Measurements from ENCODE around the gene ZNF705A.
"Not testable (repeated sequence)": the region's sequence is repeated elsewhere in the genome, so short reads cannot be mapped to it uniquely, and the experiment has no call there.

Gene ZNF705A

DNA sequence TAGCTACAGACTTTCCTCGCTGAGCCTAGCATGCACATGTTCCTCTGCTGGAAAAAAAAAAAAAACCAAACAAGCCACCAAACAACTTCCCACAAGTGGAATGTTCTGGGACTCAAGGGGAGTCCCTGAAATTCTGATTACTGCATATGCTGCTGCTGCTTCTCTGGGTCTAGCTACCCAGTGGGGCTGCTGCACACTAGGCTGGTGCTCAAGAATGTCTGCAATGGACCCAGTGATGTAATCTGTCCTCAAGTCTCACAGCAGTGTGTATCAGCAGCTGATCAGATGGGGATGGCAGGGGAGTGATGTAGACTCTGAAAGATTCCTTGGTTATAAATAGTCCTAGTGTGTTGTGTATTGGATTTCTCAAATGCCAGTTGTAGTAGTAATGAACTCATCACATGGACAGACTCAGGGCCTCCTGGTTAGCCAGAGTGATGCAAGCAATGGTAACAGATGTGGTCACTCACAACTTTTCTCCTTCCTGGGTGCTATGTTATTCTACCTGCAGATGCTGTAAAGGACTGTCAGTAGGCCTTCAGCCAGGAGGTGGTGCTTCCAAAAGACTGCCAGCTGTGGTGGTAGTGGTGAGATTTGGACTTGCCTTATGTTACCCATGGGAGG, 41.0 kb downstream of the ZNF705A start:
- H3K36me3 ChIP-seq (ENCODE audit: insufficient read depth, low read depth, low read length); H3K27me3 ChIP-seq (ENCODE audit: insufficient read depth, low read length); H3K4me3 ChIP-seq (ENCODE audit: low read length); H3K9me3 ChIP-seq (ENCODE audit: insufficient read depth, low read depth, low read length); H3K4me1 ChIP-seq (ENCODE audit: insufficient read depth, low read length); H3K9ac ChIP-seq (ENCODE audit: low read depth, low read length); H3K27ac ChIP-seq (ENCODE audit: low read length): not testable (repeated sequence)

DNA sequence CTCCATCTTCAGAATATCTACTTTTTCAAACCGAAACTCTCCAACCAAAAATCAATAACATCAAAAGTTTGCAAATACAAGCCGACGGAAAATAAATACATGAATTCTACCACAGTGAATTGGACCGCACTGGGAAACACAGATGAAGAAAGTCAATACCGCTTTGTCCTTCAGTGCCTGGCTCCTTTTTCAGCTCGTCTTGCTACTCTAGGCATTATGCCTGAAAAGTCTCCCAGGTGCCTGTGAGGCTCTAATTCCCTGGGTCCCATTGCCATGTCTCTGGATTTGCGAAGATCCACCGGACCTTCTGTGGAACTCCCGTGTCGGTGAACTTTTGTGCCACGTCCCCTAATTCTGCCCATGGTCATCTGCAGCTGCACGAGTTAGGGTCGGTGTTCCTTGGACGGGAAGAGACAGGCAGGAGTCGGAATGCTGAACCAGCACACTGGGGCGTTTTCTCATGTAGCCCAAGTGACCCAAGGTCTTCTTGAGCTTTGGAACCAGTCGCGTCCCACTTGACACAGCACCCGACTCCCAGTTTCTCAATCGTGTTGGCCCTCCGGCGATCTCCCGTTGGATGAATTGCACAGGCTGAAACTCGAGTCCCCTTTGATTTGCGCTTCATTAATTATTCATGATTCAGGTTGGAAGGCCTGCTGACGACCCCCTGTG, 62.0 kb downstream of the ZNF705A start:
- H3K36me3 ChIP-seq (ENCODE audit: insufficient read depth, low read depth, low read length); H3K27me3 ChIP-seq (ENCODE audit: insufficient read depth, low read length); H3K4me3 ChIP-seq (ENCODE audit: low read length); H3K9ac ChIP-seq (ENCODE audit: low read depth, low read length); H3K4me1 ChIP-seq (ENCODE audit: insufficient read depth, low read length); H3K9me3 ChIP-seq (ENCODE audit: insufficient read depth, low read depth, low read length); H3K27ac ChIP-seq (ENCODE audit: low read length): not testable (repeated sequence)

DNA sequence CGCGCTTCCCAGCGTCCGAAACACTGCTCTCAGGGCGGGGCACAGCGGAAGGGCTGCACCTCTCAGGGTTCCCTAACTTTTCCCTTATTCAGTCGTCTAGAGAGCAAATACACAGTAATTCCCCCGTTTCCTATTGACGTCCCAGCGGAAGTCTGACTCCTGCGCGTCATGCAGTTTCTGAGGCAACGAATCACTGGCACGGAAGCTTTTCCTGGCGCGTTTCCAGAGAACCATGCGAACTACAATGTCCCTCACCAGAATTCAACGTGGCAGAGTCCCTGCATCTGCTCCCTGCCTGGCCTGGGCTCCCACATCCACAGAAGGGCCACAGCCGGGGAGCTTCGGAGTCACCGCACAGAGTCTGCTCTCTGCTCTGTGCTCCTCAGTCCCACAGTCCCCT, 64.6 kb downstream of the ZNF705A start:
- not testable (repeated sequence) for H3K4me3 ChIP-seq (ENCODE audit: low read length); H3K27ac ChIP-seq (ENCODE audit: low read length); H3K4me1 ChIP-seq (ENCODE audit: insufficient read depth, low read length); H3K36me3 ChIP-seq (ENCODE audit: insufficient read depth, low read depth, low read length); H3K9ac ChIP-seq (ENCODE audit: low read depth, low read length); H3K9me3 ChIP-seq (ENCODE audit: insufficient read depth, low read depth, low read length); H3K27me3 ChIP-seq (ENCODE audit: insufficient read depth, low read length)

DNA sequence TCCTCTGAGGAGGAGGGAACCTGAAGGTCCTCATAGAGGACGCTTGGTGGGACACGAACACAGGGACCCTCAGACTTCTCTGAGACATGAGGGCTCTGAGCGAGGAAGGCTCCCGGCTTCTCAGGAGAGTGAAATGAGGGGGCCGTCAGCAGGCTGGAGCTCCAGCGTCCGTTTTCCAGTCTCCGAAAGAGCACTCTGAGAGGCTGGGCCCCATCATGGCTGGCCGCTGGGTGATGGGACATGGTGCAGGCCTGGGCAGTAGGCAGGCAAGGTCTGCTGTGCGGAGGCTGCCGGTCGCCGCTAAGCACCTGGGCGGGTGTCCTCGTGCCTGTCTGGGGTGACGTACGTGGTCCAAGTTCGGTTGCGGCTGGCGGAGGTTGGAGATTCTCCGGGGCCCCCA, 65.0 kb downstream of the ZNF705A start:
- H3K9me3 ChIP-seq (ENCODE audit: insufficient read depth, low read depth, low read length); H3K27ac ChIP-seq (ENCODE audit: low read length); H3K36me3 ChIP-seq (ENCODE audit: insufficient read depth, low read depth, low read length); H3K9ac ChIP-seq (ENCODE audit: low read depth, low read length); H3K27me3 ChIP-seq (ENCODE audit: insufficient read depth, low read length); H3K4me1 ChIP-seq (ENCODE audit: insufficient read depth, low read length); H3K4me3 ChIP-seq (ENCODE audit: low read length): not testable (repeated sequence)

DNA sequence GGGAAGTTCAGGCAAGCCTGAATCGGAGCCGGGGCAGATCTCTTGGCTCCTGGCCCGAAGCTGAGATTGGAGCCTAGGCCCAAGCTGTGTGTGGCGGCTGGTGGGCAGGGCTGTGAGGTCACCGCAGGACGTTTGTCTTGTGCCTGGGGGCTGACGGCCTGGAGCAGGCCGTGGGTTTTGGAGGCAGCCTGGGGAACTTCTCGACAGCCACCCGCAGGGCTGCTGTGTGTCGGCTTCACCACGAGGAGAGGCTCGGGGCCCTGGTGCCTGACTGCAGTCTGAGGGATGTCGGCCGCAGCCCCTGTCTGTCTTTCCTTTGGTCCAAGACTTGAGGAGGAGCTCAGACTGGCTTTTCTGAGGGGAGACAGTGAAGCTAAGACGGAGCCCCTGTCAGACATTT, 65.5 kb downstream of the ZNF705A start:
- not testable (repeated sequence) for H3K27ac ChIP-seq (ENCODE audit: low read length); H3K9ac ChIP-seq (ENCODE audit: low read depth, low read length); H3K36me3 ChIP-seq (ENCODE audit: insufficient read depth, low read depth, low read length); H3K4me3 ChIP-seq (ENCODE audit: low read length); H3K27me3 ChIP-seq (ENCODE audit: insufficient read depth, low read length); H3K9me3 ChIP-seq (ENCODE audit: insufficient read depth, low read depth, low read length); H3K4me1 ChIP-seq (ENCODE audit: insufficient read depth, low read length)

DNA sequence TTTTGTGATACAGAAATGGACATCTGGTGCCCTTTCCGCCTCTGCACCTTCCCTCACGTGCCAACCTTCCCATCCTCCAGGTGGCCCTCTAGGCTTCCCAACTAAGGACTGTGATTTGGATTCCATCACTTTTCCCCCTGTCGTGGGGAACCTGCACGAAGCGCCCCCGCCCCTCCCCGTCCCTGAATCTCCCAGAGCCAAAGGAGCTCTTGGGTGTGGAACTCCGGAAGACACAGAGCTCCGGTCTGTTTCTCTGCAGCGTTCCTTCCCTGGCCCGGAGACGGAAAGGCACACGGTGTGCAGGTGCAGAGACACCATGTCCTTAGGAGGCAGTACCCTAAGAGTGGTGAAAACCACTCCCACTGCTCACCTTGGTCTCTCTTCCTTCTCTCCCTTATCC, 66.8 kb downstream of the ZNF705A start:
- H3K9me3 ChIP-seq (ENCODE audit: insufficient read depth, low read depth, low read length); H3K4me1 ChIP-seq (ENCODE audit: insufficient read depth, low read length); H3K9ac ChIP-seq (ENCODE audit: low read depth, low read length); H3K4me3 ChIP-seq (ENCODE audit: low read length); H3K27ac ChIP-seq (ENCODE audit: low read length); H3K36me3 ChIP-seq (ENCODE audit: insufficient read depth, low read depth, low read length); H3K27me3 ChIP-seq (ENCODE audit: insufficient read depth, low read length): not testable (repeated sequence)

DNA sequence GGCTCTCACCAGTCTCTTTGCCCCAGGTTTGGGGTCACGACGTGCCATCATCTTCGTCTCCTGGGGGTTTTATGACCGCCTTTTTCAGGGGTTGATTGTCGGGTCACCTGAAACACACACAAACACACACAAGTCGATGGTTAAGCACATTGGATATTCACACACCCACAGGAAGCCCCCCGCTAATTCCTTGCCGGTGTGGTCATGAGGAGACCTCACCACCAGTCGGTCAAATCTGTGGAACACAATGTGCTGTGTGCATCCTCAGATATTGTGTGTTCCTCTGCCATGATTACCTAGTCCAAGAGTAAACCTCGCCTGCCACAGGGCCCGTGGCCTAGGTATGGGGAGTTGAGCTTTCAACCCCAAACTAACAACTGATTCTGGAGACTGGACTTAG, 68.0 kb downstream of the ZNF705A start:
- not testable (repeated sequence) for H3K9ac ChIP-seq (ENCODE audit: low read depth, low read length); H3K4me3 ChIP-seq (ENCODE audit: low read length); H3K4me1 ChIP-seq (ENCODE audit: insufficient read depth, low read length); H3K9me3 ChIP-seq (ENCODE audit: insufficient read depth, low read depth, low read length); H3K36me3 ChIP-seq (ENCODE audit: insufficient read depth, low read depth, low read length); H3K27ac ChIP-seq (ENCODE audit: low read length); H3K27me3 ChIP-seq (ENCODE audit: insufficient read depth, low read length)

DNA sequence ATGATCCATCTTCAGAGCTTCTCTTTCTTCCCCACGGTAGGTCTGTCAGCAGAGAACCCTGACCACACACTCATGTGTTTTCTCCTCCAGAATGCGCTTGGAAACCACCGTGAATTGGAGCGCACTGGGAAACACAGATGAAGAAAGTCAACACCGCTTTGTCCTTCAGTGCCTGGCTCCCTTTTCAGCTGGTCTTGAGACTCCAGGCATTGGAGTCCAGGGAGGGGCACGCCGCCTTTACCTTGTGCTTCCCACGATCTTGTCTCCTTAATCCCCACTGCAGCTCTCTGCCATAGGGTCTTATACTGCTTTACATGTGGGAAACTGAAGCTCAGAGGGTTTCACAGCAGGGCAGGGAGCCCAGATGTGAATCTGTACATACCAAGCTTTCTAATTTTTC, 69.5 kb downstream of the ZNF705A start:
- Histone ChIP-seq H3K27me3 (ENCODE audit: insufficient read depth, low read length) (no peaks in the 10 kb centered on the region), H3K27ac (ENCODE audit: low read length) (no peak overlapping the region), H3K9ac (ENCODE audit: low read depth, low read length) (no peak overlapping the region), H3K9me3 (ENCODE audit: insufficient read depth, low read depth, low read length) (no peaks in the 10 kb centered on the region), H3K4me1 (ENCODE audit: insufficient read depth, low read length) (no peaks in the 10 kb centered on the region), H3K36me3 (ENCODE audit: insufficient read depth, low read depth, low read length) (no peaks in the 10 kb centered on the region), H3K4me3 (ENCODE audit: low read length) (no peak overlapping the region)

DNA sequence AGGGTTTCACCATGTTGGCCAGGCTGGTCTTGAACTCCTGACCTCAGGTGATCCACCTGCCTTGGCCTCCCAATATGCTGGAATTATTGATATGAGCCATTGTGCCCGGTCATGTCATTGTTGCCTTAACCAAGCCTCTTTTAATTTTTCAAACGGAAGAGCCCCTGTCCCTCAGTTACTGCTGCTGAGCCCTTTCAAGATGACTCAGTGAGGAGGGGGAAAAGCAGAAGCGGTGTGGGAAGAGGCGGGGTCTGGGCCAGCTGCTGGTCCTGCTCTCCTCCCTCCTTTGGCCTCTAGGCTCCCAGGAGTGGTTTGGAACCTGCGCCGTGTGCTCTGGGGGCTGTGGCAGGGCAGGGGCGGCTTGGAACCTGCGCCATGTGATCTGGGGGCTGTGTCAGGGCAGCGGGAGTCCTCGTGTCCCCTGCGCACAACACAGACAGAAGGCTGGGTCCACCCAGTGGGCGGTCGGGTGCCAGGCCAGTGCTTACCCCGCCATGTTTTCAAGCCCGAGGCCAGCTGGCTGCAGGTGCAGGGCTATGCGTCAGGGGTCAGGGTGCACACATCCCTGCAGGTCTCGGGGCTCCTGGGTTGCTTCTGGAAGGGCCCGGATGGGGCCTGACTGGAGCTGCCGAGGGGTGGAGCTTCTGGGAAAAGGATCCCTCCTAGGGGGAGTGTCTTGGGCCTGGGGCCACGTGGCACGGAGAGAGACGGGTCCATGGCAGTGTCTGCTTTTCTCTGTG, 70.3 kb downstream of the ZNF705A start, which contains the start of gene FAM90A1:
TSS of gene FAM90A1 (minus strand) at position 627 of the 740 bp plus-strand sequence. CDS start 2,786 bp downstream, outside the sequence.
- not testable (repeated sequence) for H3K27me3 ChIP-seq (ENCODE audit: insufficient read depth, low read length); H3K4me1 ChIP-seq (ENCODE audit: insufficient read depth, low read length); H3K9me3 ChIP-seq (ENCODE audit: insufficient read depth, low read depth, low read length); H3K4me3 ChIP-seq (ENCODE audit: low read length); H3K36me3 ChIP-seq (ENCODE audit: insufficient read depth, low read depth, low read length); H3K9ac ChIP-seq (ENCODE audit: low read depth, low read length); H3K27ac ChIP-seq (ENCODE audit: low read length)

DNA sequence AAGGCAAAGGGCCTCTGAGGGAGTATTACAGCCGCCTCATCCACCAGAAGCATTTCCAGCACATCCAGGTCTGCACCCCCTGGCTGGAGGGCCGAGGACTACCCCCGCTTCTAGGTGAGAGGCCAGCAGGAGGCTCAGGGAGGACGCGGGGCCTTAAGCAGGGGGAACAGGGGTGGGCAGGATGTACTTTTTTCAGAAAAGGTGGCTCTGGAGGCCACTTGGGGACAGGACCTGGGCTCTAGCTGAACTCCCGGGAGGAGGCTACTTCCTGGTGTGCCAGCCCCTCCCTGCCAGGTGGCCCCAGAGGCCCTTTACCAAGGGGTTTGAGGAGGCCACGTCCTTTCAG, 70.9 kb downstream of the ZNF705A start:
- H3K4me3 ChIP-seq (ENCODE audit: low read length); H3K36me3 ChIP-seq (ENCODE audit: insufficient read depth, low read depth, low read length); H3K27ac ChIP-seq (ENCODE audit: low read length); H3K9ac ChIP-seq (ENCODE audit: low read depth, low read length); H3K27me3 ChIP-seq (ENCODE audit: insufficient read depth, low read length); H3K9me3 ChIP-seq (ENCODE audit: insufficient read depth, low read depth, low read length); H3K4me1 ChIP-seq (ENCODE audit: insufficient read depth, low read length): not testable (repeated sequence)

DNA sequence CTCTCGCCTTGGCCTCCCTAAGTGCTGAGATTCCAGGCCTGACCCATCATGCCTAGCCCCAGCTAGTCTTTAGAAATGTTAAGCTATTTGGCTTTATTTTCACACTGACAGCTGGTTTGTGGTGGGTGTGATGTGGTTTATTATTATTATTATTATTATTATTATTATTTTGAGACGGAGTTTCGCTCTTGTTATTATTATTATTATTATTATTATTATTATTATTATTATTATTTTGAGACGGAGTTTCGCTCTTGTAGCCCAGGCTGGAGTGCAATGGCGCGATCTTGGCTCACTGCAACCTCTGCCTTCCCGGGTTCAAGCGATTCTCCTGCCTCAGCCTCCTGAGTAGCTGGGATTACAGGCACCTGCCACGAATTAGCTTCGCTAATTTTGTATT, 71.8 kb downstream of the ZNF705A start:
- H3K27ac ChIP-seq (ENCODE audit: low read length); H3K4me1 ChIP-seq (ENCODE audit: insufficient read depth, low read length); H3K4me3 ChIP-seq (ENCODE audit: low read length); H3K27me3 ChIP-seq (ENCODE audit: insufficient read depth, low read length); H3K9ac ChIP-seq (ENCODE audit: low read depth, low read length); H3K9me3 ChIP-seq (ENCODE audit: insufficient read depth, low read depth, low read length); H3K36me3 ChIP-seq (ENCODE audit: insufficient read depth, low read depth, low read length): not testable (repeated sequence)

DNA sequence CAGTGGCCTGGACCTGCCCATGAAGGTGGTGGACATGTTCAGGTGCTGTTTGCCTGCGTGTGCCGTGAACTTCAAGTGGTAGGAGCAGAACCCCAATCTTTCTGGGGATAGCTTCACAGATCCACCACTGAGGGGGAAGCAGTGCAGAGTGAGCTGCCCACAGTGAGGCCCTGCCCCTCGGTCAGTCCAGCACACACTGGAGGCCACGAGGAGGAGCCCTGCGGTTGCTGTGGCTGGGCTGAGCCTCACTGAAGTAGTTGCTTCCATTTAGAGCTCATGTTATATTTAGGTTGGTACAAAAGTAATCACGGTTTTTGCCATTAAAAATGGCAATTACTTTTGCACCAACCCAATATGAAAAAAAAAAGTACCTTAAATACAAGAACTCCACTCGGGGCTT, 72.7 kb downstream of the ZNF705A start:
- not testable (repeated sequence) for H3K9ac ChIP-seq (ENCODE audit: low read depth, low read length); H3K9me3 ChIP-seq (ENCODE audit: insufficient read depth, low read depth, low read length)

More for the DNA sequence above, 72.7 kb downstream of the ZNF705A start:
- H3K36me3 ChIP-seq (ENCODE audit: insufficient read depth, low read depth, low read length); H3K4me1 ChIP-seq (ENCODE audit: insufficient read depth, low read length); H3K27ac ChIP-seq (ENCODE audit: low read length); H3K27me3 ChIP-seq (ENCODE audit: insufficient read depth, low read length); H3K4me3 ChIP-seq (ENCODE audit: low read length): not testable (repeated sequence)
